OCI-LY7 (cell line): ENCODE data around the gene SMPDL3B. TPM values are rescaled to one million over a fixed set of nuclear protein-coding genes. Genes with fewer than 3 reads are reported as not detected.
A peak's percentile ranks its signal among the peaks of the same experiment; 100 is the strongest.

ENCODE experiments used
- BruUV-seq: library from RNA; stranded (reverse); fragments of 400-500 nt; replicated peaks from 2 replicates; lab custom pipeline; 2021; lab: Mats Ljungman, UMichigan
- CTCF ChIA-PET: fragments of 300-600 bp; sonication (Branson Sonifier 250); formaldehyde crosslinking; loops from one replicate; lab custom pipeline; 2022; ENCODE audit warnings: antibody characterized with exemption; ENCODE audit not compliant: unreplicated experiment; lab: Charles Lee
- POLR2A ChIA-PET: fragments of 300-600 bp; sonication (Branson Sonifier 250); formaldehyde crosslinking; loops from one replicate; lab custom pipeline; 2022; ENCODE audit warnings: antibody characterized with exemption; lab: Charles Lee
- DNase-seq: peaks from one replicate; pipeline ENCODE4 v3.0.0-alpha.2; 2015; ENCODE audit warnings: low spot score
- H2AFZ ChIP-seq: fragments of 200-600 bp; sonication (generic), shearing (Covaris generic); 2 replicates; pipeline ENCODE4 v1.6.1; 2014; ENCODE audit warnings: mild to moderate bottlenecking, antibody characterized with exemption, low read length, moderate library complexity
- H3K27ac ChIP-seq: fragments of 200-600 bp; sonication (generic); 2 replicates; pipeline ENCODE4 v1.5.1; 2014; ENCODE audit warnings: mixed run types, low read depth, mild to moderate bottlenecking, moderate library complexity, low read length, inconsistent platforms; ENCODE audit not compliant: poor library complexity, severe bottlenecking
- H3K36me3 ChIP-seq: fragments of 200-600 bp; sonication (generic); 2 replicates; pipeline ENCODE4 v1.6.1; 2014; ENCODE audit warnings: mild to moderate bottlenecking, antibody characterized with exemption, low read length, moderate library complexity, mixed read lengths; ENCODE audit not compliant: insufficient read depth
- H3K4me1 ChIP-seq: fragments of 200-600 bp; sonication (generic); 2 replicates; pipeline ENCODE4 v1.5.1; 2014; ENCODE audit warnings: mild to moderate bottlenecking, low read length; ENCODE audit not compliant: insufficient read depth, poor library complexity, severe bottlenecking
- H3K4me2 ChIP-seq: fragments of 200-600 bp; sonication (generic); 2 replicates; pipeline ENCODE4 v1.6.1; 2014; ENCODE audit warnings: mild to moderate bottlenecking, low read length
- H3K4me3 ChIP-seq: fragments of 200-600 bp; sonication (generic); 2 replicates; pipeline ENCODE4 v1.5.1; 2014; ENCODE audit warnings: mild to moderate bottlenecking, low read depth, low read length; ENCODE audit not compliant: poor library complexity, severe bottlenecking
- H3K79me2 ChIP-seq: fragments of 200-600 bp; sonication (generic); 2 replicates; pipeline ENCODE4 v1.6.1; 2016; ENCODE audit warnings: low read depth, mild to moderate bottlenecking, low read length, moderate library complexity, mixed read lengths; ENCODE audit not compliant: insufficient read depth
- H3K9me2 ChIP-seq: fragments of 200-600 bp; sonication (generic); 2 replicates; pipeline ENCODE4 v1.6.1; 2016; ENCODE audit warnings: mild to moderate bottlenecking, low read length, mixed read lengths; ENCODE audit not compliant: insufficient read depth
- H3K9me3 ChIP-seq: fragments of 200-600 bp; sonication (generic); 2 replicates; pipeline ENCODE4 v1.6.1; 2014; ENCODE audit warnings: mild to moderate bottlenecking, mixed run types, low read length, mixed read lengths
- H4K20me1 ChIP-seq: fragments of 200-600 bp; sonication (generic); 2 replicates; pipeline ENCODE4 v1.6.1; 2014; ENCODE audit warnings: mild to moderate bottlenecking, antibody characterized with exemption, low read length, moderate library complexity, mixed read lengths; ENCODE audit not compliant: insufficient read depth
- EZH2phosphoT487 ChIP-seq: fragments of 200-600 bp; sonication (generic); IDR thresholded peaks from 2 replicates; pipeline ENCODE4 v1.6.1; 2018; ENCODE audit warnings: low read depth, borderline replicate concordance, mild to moderate bottlenecking, mixed run types, antibody characterized with exemption, low read length, moderate library complexity, mixed read lengths
- intact Hi-C: fragments of 100-400 bp; cut with micrococcal nuclease; formaldehyde crosslinking; loops from one replicate; pipeline ENCODE4 v1.10.0; 2022; ENCODE audit not compliant: unreplicated experiment
- total RNA-seq, 2 experiments: library from RNA; depleted of rRNA in 1 of 2; stranded (reverse); fragments of >200 nt in 1 of 2; shearing (Covaris generic) in 1 of 2; gene quantifications; 2 replicates each; pipeline ENCODE4 v1.2.3, GENCODE V29; 2014 to 2022
- TF ChIP-seq, protein P1 (sequence below): fragments of 200-600 bp; sonication (generic); conservative IDR thresholded peaks from 2 replicates; pipeline ENCODE4 v1.5.1; 2014; ENCODE audit warnings: mild to moderate bottlenecking, antibody characterized with exemption, low read length, moderate library complexity, mixed read lengths

Gene SMPDL3B
- total RNA-seq, 2 experiments from 2014 or later = 0.19 TPM; not detected in 1

DNA sequence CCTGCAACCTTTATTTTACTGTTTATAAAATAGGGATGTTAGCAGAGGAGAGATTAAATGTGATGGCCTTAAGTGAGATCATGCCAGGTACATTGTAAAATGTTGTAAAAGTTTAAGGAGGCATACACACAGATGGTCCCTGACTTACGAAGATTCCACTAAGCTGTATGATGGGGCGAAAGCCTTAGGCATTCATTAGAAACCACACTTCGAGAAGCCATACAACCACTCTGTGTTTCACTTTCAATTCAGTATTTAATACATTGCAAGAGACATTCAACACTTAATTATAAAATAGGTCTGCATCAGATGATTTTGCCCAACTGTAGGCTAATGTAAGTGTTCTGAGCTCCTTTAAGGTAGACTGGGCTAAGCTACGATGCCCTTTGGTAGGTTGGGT is 3.7 kb downstream of the SMPDL3B start:
- no peak overlapping the region for H3K4me3 ChIP-seq
- no peaks in the 10 kb centered on the region for H3K9me3 ChIP-seq
- no peaks in the 10 kb centered on the region for H3K9me2 ChIP-seq
- no peak for DNase-seq
- TF ChIP-seq, protein P1, sequence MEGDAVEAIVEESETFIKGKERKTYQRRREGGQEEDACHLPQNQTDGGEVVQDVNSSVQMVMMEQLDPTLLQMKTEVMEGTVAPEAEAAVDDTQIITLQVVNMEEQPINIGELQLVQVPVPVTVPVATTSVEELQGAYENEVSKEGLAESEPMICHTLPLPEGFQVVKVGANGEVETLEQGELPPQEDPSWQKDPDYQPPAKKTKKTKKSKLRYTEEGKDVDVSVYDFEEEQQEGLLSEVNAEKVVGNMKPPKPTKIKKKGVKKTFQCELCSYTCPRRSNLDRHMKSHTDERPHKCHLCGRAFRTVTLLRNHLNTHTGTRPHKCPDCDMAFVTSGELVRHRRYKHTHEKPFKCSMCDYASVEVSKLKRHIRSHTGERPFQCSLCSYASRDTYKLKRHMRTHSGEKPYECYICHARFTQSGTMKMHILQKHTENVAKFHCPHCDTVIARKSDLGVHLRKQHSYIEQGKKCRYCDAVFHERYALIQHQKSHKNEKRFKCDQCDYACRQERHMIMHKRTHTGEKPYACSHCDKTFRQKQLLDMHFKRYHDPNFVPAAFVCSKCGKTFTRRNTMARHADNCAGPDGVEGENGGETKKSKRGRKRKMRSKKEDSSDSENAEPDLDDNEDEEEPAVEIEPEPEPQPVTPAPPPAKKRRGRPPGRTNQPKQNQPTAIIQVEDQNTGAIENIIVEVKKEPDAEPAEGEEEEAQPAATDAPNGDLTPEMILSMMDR = no peak
- no peak for TF ChIP-seq EZH2phosphoT487
- no peak overlapping the region for H3K4me2 ChIP-seq
- POLR2A ChIA-PET = no interaction called here
- no TSS peak for BruUV-seq
- no peak overlapping the region for H3K27ac ChIP-seq
- H3K4me1 ChIP-seq = peaks cover 19% of the 10 kb centered on the region
- H3K79me2 ChIP-seq = no peaks in the 10 kb centered on the region
- no peaks in the 10 kb centered on the region for H3K36me3 ChIP-seq
- intact Hi-C loops = no loop called here
- no peak overlapping the region for H2AFZ ChIP-seq
- H4K20me1 ChIP-seq = no peaks in the 10 kb centered on the region
- CTCF ChIA-PET = no interaction called here

DNA sequence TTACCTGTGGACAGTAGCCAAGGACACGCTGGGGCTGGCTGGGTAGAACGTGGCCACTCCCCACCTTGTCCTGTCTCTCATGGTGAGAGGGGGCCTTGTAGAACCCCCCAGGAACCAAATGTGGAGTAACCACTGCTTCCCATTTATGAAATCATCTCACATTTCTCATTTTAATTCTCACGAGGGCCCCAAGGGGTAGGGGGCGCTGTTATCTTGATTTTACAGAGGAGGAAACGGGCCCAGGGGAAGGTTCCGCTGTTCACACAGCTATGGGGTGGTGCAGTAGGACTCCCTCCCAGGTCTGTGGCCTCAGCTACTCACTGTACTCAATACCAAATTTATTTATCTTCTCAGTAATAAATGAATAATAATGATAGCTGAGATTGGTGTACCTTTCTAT is 5.5 kb downstream of the SMPDL3B start:
- Histone ChIP-seq H3K9me3 (no peaks in the 10 kb centered on the region), H3K79me2 (no peaks in the 10 kb centered on the region), H3K4me2 (no peak overlapping the region), H3K4me3 (no peak overlapping the region), H3K27ac (no peak overlapping the region), H3K4me1 (peaks cover 11% of the 10 kb centered on the region), H3K9me2 (no peaks in the 10 kb centered on the region), H2AFZ (peak overlapping the region; percentile 65), H4K20me1 (no peaks in the 10 kb centered on the region), H3K36me3 (no peaks in the 10 kb centered on the region)
- ChIA-PET POLR2A (interaction anchor here (0.7 to 1.2 kb wide), 2 partner anchors 87 to 137 kb away, joined by 3 read pairs; no protein-coding TSS in a partner anchor), CTCF (no interaction called here)
- TF ChIP-seq, protein P1 = peak; percentile 87
- TF ChIP-seq EZH2phosphoT487 = no peak
- BruUV-seq = no TSS peak
- intact Hi-C loops = loop anchor here (2.0 kb wide), 1 partner anchor 269 kb away; no protein-coding TSS in a partner anchor
- DNase-seq = peak; percentile 78

DNA sequence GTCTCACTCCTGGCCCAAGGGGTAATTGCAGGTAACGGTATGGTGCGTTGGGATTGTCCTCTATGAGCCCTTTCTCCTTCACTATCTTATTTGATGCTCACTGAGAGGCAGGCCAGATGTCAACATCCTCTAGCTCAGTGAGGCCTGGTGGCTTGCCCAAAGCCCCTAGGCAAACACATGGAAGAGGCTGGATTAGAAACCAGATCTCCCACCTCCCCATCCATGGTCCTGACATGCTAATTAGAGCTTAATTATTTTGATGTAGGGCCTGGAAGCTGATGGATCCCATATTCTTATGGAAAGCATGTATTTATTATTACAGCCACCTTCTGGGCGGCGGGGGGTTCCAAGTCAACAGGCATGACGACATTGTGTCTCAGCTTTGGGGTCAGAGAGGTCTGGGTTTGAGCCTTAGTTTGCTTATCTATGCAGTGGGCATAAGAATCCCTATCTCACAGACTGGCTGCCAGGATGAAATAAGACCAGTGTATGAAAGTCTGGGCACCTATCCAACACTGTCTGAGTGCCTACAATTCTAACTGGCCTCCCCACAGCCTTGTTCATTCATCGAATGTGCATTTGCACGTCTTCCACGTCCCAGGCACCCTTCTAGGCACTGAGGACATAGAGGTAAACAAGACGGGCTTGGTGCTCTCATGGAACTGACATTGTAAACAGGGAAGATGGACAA is 6.2 kb downstream of the SMPDL3B start:
- ChIA-PET POLR2A (interaction anchor here (0.7 to 1.2 kb wide), 2 partner anchors 86 to 136 kb away, joined by 3 read pairs; no protein-coding TSS in a partner anchor), CTCF (no interaction called here)
- peak overlapping the region; percentile 65; the same call in 1 of the 2 replicates for H2AFZ ChIP-seq
- no peak for DNase-seq
- BruUV-seq = no TSS peak
- H3K9me2 ChIP-seq = no peaks in the 10 kb centered on the region
- TF ChIP-seq, protein P1 = no peak
- no peak for TF ChIP-seq EZH2phosphoT487
- H3K79me2 ChIP-seq = no peaks in the 10 kb centered on the region
- no peak overlapping the region for H3K4me2 ChIP-seq
- H3K36me3 ChIP-seq = no peaks in the 10 kb centered on the region
- intact Hi-C loops = loop anchor here (2.0 kb wide), 1 partner anchor 268 kb away; no protein-coding TSS in a partner anchor
- H4K20me1 ChIP-seq = no peaks in the 10 kb centered on the region
- no peaks in the 10 kb centered on the region for H3K9me3 ChIP-seq
- no peak overlapping the region for H3K27ac ChIP-seq
- H3K4me1 ChIP-seq = peaks cover 4% of the 10 kb centered on the region
- no peak overlapping the region for H3K4me3 ChIP-seq
